Measurements from ENCODE around the gene LUZP4.
A peak's percentile ranks its signal among the peaks of the same experiment; 100 is the strongest.
"Not testable (repeated sequence)": the region's sequence is repeated elsewhere in the genome, so short reads cannot be mapped to it uniquely, and the experiment has no call there.

LUZP4 gene, protein sequence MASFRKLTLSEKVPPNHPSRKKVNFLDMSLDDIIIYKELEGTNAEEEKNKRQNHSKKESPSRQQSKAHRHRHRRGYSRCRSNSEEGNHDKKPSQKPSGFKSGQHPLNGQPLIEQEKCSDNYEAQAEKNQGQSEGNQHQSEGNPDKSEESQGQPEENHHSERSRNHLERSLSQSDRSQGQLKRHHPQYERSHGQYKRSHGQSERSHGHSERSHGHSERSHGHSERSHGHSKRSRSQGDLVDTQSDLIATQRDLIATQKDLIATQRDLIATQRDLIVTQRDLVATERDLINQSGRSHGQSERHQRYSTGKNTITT

DNA sequence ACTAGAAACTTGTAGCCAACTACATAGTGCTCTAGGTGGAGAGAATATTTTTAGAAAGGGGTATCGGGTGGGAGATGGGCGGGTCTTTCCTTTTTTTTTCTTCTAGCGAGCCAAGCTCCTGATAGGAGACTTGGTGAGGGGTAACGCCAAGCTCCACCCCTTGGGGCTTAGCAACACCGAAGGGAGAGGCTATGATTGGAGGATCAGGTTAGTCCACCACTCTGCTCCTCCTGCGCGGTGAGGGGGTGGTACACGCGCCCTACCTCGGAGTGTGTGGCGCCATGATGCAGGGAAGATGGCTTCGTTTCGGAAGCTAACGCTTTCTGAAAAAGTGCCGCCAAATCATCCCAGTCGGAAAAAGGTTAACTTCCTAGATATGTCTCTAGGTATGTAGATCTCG is at the start of gene LUZP4:
LUZP4 (plus strand) TSS at position 251 of the 400 bp plus-strand sequence; CDS start at position 296, 45 bp downstream.
- no peak for DNase-seq (ENCODE audit: low spot score)

DNA sequence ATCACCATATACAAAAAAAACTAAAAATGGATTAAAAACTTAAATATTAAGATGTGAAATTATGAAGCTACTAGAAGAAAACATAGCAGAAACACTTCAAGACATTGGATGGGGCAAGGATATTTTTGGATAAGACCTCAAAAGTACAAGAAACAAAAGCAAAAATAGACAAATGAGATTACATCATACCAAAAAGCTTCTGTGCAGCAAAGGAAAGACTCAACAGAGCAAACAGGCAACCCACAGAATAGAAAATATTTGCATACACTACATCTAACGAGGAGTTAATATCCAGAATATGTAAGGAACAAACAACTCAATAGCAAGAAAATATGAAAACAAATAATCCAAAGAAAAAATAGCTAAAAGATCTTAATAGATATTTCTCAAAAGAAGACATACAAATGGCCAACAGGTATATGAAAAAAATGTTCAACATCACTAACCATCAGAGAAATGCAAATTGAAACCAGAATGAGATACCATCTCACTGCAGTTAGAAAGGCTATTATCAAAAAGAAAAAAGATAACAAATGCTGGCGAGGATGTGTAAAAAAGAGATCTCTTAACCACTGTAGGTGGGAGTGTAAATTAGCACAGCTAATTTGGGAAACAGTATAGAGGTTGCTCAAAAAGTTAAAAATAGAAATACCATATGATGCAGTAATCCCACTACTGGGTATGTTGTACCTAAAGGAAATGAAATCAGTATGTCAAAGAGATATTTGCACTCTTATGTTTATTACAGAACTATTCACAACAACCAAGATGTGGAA is 37.9 kb upstream of the LUZP4 start:
- no peak for DNase-seq (ENCODE audit: low spot score)

DNA sequence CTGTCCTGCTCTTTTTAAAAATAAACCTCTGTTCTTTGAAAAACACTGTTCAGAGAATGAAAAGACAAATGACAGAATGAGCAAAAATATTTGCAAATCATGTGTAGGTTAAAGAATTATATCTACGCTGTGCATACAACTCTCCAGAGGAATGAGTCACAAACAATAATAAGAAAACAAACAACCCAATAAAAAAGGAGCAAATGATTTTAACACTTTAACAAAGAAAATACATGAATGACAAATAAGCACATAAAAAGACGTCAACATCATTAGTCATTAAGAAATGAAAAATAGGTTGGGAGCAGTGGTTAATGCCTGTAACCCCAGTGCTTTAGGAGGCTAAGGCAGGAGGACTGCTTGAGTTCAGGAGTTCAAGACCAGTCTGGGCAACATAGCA is 34.5 kb upstream of the LUZP4 start:
- DNase-seq (ENCODE audit: low spot score): no peak

DNA sequence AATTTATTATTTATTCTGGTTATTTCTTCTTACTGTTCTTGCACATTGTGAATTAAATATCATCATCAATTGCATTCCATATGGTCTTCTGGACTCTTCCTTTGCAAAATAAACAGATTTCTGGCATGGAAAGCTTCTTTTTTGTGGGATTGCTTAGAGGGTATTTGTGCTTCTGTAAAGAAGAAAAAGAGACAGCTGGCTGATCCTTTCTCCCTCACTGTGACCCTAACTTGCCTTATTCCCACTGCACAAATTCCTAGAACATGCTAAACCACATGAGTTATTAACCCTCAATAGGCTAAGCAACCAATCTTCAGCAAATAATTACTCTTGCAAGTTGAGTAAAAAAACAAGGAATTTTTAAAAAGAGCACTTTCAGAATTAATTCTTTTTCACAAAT is 31.8 kb upstream of the LUZP4 start:
- no peak for DNase-seq (ENCODE audit: low spot score)

DNA sequence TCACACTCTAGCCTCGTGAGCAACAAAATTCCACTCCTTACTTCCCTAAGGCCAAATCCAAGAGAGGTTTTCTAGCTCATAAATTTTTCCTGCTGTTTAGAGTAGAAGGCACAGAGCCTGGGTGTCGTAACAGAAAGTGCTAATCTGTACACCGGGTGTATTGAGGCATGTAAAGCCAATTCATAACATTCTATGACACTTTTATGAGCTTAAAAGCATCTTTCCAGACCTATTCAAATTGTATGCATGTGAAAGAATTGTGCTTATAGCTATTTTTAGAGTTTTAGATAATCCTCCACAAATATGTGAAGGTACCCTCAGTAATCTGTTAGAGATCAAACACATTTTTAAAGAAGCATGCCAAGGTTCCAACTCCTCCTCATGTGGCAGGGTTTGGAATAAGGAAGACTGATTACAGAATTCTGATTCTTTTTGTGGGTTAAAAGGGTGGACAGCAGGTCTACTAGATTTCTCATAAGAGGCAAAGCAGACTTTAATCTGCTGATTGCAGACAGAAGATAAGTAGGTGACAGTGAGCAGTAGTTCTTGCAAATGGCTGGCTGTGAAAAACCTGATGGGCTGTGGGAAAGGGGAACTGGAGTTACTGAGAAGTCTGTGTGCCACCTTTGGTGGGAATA is 30.2 kb upstream of the LUZP4 start:
- DNase-seq (ENCODE audit: low spot score): no peak

DNA sequence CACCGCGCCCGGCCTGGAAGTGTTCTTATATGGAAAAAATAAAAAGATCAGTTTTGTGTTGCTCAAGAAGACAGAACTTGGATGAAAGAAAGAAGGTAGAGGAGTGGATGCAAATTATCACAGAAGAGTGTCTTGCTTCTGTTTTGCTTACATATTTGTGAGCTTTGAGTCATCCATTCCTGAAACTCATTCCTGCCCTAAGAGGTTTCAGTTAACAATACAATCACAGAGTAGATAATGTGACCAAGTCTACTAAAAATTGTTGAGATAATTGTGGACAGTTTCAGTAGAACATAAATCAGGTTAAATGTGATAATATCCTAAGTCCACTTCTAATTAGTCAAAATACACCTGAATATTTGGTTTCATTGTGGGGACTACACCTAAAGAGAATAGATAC is 29.2 kb upstream of the LUZP4 start:
- DNase-seq (ENCODE audit: low spot score): no peak

DNA sequence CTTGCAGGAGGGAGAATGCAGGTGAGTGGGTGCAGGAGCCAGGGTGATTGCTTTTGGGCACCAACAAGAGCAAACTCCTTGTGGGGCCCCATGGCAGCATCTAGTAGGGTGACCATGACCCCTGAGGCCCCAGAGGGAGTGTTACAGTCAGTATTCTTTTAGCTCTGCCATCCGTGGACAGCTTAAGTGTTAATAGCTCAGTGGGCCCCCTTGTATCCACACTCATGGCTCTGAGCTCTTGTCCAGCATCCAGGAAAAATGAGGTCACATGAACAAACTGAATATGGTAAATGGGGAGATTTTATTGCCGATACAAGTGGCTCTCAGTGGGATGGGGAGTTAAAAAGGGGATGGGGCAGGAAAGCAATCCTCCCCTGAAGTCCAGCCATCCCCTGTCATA is 28.4 kb upstream of the LUZP4 start:
- DNase-seq (ENCODE audit: low spot score): no peak

DNA sequence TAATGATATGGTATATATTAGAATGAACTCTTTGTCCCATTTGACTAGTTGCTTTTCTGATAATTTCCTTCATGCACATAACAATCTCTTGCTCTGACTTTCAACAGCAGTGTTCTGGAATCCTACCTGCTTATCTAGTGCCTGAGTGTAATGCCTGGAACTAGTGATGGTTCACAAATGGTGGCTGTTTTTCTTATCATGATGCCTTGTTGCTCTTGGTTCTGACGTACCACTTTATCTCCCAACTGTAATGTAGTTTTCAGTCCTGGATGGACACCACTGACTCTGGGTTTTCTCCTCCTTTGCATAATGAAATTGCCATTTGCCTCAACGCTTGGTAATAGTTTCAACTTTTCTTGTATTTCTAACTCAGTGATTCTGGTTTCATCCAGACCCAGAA is 25.5 kb upstream of the LUZP4 start:
- DNase-seq (ENCODE audit: low spot score): no peak

DNA sequence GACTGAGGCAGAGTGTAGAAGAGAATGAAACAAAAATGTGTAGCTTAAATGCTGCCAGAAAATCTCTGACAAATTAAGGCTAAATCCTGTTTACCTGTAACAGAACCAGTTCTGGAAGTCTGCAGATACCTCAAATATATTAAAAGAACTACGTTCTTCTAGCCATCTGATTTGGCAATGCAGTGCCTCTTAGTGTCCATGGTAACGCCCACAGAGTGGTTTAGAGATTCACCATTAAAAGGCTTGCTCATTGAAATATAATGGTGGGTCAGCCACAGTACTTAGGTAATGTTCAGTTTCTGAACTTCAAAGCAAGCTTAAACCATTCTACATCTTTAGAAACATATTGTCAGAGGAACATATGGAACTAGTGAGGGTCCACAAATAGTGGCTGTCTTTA is 23.2 kb upstream of the LUZP4 start:
- no peak for DNase-seq (ENCODE audit: low spot score)

DNA sequence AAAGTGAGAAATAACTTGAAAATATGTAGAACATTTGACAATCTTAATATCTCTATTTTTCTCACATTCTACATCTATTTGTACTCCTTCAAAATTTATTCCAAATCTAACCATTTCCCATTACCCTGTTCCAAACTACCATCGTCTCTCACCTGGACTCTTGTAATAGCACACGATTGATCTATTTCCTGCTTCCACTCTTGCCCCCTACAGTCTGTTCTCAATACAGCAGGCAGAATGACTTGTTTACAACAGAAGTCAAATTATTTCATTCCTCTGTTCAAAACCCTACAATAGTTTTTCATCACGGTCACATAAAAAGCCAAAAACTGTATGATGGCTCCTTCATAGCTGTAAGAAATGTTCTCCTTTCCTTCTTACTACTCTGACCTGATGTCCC is 21.1 kb upstream of the LUZP4 start:
- DNase-seq (ENCODE audit: low spot score): no peak

DNA sequence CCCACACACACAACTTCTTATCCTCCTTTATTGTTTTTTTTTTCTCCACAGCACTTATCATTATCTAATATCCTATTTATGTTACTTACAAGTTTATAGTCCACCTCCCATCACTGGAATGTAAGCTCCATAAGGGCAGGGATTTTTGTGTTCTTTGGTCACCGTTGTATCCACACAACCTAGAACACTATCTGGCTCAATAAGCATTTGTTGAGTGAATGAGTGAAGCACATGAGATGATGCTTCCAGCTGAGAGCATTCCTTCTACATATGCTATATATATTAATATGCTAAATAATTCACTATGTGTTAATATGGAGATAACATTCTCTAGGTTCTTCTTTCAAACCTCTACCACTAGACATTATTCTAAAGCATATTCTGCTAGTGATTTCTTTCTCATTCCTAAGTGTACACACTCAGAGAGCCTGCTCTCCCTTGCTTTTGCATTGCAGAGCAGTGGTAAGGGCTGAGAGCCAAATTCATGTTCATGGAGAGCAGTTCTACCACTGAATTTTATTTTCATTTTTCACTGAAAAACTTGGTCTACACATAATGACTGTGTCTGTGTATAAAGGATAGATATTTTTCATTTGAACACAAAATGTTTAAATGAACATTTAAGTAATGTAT is 20.3 kb upstream of the LUZP4 start:
- DNase-seq (ENCODE audit: low spot score): no peak

DNA sequence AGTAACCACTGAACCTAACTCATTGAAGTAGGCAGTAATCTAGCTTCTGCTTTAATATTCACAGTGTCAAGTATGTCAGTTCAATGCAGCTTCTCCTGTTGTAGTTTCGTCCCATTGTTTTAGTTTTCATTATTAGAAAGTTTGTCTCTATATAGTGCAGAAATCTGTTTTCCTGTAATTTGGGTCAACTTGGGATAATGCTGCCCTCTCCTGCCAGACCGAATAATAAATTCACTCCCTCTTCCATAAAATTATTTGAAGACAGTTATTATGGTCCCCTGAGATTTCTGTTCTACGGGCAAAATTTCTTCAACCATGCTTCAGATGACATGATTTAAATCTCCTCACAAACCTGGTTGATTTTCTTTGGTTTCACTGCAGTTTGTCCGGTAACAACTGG is 4.6 kb upstream of the LUZP4 start:
- DNase-seq (ENCODE audit: low spot score): no peak

DNA sequence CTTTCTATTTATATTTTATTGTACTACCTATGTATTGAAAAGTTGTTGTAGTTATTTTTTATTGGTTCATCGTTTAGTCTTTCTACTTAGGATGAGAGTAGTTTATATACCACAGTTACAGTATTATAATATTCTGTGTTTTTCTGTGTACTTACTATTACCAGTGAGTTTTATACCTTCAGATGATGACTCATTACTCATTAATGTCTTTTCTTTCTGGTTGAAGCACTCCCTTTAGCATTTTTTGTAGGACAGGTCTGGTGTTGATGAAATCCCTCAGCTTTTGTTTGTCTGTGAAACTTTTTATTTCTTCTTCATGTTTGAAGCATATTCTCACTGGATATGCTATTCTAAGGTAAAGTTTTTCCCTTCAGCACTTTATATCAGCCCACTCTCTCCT is 7.7 kb downstream of the LUZP4 start:
- DNase-seq (ENCODE audit: low spot score): no peak

DNA sequence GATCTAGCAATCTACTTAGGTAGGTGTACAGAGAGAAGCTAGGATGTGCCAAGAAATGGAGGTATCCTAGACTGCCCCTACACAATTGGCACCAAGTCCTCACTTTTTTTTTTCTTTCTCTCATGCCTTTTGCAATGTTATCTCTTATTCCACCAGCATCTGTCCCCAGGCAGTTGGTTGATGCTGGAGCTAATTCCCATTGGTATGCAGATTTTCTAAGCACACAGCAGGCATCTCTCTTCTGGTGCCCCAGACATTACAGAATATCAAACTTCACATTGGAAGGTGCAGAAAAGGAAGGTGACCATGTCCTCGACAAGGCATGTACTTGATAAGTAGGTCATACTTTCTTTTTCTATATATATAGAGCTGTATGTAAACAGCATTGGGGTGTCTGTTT is 21.6 kb downstream of the LUZP4 start:
- no peak for DNase-seq (ENCODE audit: low spot score)

DNA sequence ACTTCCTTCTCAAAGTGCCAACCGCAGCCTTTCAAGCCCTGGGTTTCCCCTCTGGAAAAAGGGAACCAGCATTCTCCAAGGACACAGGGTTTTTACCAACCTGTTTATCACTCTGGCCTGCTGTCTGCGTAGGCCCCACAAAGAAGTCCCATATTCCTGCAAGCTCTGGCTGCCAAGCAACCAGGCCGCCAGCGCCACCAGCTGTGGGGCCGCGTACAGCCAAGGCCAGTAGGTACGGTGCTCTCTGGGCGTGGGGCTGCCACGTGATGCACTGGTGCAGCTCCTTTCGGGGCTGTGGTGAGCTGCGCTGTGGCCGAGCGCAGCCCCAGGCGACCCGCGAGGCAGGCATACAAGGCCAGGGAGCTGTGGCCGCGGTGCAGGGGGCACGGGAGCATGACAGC is 22.1 kb downstream of the LUZP4 start:
- DNase-seq (ENCODE audit: low spot score): no peak

DNA sequence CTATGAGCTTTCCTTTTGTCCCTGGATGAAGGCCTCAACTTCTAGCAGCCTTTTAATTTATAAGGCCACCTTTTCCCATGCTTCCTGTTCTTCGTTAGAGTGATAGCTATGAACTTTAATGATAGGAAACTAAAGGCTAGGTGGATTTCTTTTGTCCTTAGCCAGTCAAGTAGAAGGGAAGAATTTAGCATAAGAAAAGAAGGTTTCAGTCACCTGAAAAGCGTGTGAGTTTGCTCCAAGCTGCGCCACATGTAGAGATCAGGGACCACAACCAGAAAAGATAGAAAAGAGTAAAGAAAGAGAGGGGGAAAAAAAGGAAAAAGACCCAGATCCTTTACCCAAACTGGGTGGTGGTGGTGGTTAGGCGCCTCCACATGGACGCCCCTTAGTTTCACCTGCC is 28.6 kb downstream of the LUZP4 start:
- no peak for DNase-seq (ENCODE audit: low spot score)

DNA sequence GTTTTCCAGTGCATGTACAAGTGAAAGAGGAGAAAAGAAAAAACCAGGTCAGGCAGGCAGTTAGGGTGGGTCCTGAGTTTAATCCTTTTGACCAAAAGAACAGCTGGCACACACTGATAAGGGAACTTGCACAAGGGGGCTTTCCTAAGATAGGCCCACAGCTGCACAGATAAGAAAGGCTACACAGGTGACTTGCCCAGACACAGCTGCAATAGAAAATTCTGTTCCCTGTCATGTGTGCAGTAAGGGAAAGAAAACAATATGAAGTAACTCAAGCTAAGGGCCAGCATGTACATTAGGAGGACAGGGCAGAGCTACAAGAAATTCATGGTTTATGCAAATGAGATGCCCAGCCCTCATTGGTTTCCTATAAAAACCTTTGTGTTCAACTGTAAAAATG is 32.9 kb downstream of the LUZP4 start:
- no peak for DNase-seq (ENCODE audit: low spot score)

DNA sequence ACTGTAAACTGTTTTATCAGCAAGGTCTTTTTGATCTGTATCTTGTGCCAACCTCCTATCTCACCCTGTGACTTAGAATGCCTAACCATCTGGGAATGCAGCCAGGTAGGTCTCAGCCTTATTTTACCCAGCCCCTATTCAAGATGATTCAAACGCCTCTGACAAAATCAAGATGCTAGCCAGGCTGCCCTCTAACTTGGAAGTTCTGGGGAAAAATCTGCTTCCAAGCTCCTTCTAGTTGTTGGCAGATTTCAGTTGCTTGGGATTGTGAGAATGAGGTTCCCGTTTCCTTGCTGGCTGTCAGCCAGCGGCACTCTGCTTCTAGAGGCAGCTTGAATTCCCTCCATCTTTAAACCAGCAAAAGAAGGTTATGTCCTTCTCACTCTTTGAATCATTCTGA is 34.7 kb downstream of the LUZP4 start:
- no peak for DNase-seq (ENCODE audit: low spot score)

DNA sequence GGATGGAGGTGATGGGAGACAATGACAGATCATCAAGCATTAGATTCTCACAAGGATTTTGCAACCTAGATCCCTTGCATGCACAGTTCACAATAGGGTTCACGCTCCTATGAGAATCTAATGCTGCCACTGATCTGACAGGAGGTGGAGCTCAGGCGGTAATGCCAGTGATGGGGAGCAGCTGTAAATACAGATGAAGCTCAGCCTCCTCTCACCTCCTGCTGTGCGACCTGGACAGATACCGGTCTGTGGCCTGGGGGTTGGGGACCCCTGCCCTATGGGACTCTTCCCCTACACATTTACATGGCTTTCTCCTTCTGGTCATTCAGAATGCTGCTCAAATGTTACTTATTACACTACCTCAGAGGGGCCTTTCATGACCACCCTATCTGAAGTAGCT is 39.8 kb downstream of the LUZP4 start:
- DNase-seq (ENCODE audit: low spot score): not testable (repeated sequence)

DNA sequence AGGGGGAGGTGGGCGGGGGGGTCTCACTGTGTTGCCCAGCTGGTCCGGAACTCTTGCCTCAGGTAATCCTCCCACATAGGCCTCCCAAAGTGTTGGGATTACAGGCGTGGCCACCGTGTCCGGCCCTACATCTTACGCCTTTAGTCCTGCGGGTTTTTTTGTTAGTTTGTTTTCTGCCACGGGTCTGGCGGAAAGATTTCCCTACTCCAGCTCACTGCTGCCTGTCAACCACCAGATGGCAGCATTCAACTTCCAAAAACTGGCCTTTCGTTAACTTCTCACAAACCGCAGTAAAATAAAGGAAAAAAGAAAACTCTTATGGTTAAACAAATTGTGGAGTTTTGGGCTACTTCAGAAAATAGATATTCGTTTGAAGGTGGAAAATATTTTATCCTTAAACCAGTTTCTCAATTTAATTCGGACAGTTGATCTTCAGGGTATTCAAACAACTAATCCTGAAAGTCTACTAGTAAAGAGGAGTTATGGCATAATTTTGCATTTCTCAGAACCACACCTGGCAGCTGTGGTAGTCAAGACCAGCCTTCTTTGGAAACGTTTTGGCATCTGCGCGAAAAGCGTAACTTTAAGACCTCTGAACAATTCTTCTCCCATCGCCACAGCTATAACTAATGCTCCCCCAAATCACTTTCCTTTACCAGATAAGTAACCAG is 41.1 kb downstream of the LUZP4 start:
- DNase-seq (ENCODE audit: low spot score): peak; percentile 41

DNA sequence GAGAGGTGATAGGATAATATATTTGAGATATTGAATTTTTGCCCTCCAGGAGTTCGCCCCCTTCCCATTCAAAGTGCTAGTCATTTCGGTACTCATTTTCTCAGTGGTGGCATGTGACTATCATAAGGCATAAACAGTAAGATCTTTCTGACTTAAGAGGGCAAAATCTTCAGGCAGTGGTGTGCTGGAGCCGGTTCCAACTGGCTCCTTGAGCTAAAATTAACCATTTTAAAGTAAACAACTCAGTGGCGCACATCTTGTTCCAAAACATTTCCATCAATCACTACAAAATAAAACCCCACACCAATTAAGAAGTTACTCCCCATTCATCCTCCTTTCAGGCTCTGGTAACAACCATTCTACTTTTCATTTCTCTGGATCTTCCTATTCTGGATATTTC is 43.3 kb downstream of the LUZP4 start:
- no peak for DNase-seq (ENCODE audit: low spot score)

DNA sequence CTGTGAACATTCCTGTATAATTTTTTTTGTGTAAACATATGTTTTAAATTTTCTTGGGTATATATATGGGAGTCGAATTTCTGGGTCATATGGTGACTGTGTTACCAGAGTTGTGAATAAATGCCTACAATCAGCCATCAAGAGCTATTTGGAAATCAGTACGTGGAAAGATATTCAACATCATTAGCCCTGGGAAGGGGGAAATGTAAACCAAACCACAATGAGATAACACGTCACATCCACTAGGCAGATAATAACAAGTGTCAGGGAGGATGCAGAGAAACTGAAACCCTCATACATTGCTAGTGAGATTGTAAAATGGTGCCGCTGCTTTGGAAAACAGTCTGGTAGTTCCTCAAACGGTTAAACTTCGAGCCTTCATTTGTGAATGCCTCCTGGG is 43.9 kb downstream of the LUZP4 start:
- DNase-seq (ENCODE audit: low spot score): no peak

Data from putamen (tissue), 1 donor.